MCF 10A (cell line): ENCODE results near the gene OLFM4. TPM values are rescaled to one million over a fixed set of nuclear protein-coding genes. Genes with fewer than 3 reads are reported as not detected.
A peak's percentile ranks its signal among the peaks of the same experiment; 100 is the strongest.

Experiments used
- BruUV-seq: library from RNA; stranded (reverse); fragments of 400-500 nt; replicated peaks from 2 replicates; lab custom pipeline; 2021; lab: Mats Ljungman, UMichigan
- CTCF ChIA-PET: fragments of 300-600 bp; sonication (Branson Sonifier 250); formaldehyde crosslinking; extraction: SDS; loops from one replicate; lab custom pipeline; 2021; ENCODE audit warnings: antibody characterized with exemption, inconsistent platforms; lab: Yijun Ruan, JAX
- POLR2A ChIA-PET: fragments of 300-600, 350-650 bp; sonication (Branson Sonifier 250); formaldehyde crosslinking; extraction: SDS; loops from one replicate; lab custom pipeline; 2020; ENCODE audit warnings: antibody characterized with exemption, inconsistent platforms; lab: Yijun Ruan, JAX
- DNase-seq: peaks from one replicate; pipeline ENCODE4 v3.0.0-alpha.2; 2018; ENCODE audit not compliant: unreplicated experiment
- H3K27ac Mint-ChIP-seq: one replicate; pipeline ENCODE4 v1.8.0; 2022; ENCODE audit warnings: mild to moderate bottlenecking, low read depth, mixed read lengths; ENCODE audit not compliant: unreplicated experiment
- H3K27me3 Mint-ChIP-seq: one replicate; pipeline ENCODE4 v1.8.0; 2022; ENCODE audit warnings: mixed read lengths; ENCODE audit not compliant: insufficient read depth, unreplicated experiment
- H3K36me3 Mint-ChIP-seq: one replicate; pipeline ENCODE4 v1.8.0; 2022; ENCODE audit warnings: mild to moderate bottlenecking, moderate library complexity, mixed read lengths; ENCODE audit not compliant: insufficient read depth, unreplicated experiment
- H3K4me1 Mint-ChIP-seq: one replicate; pipeline ENCODE4 v1.8.0; 2022; ENCODE audit warnings: mixed read lengths; ENCODE audit not compliant: insufficient read depth, unreplicated experiment
- H3K4me3 Mint-ChIP-seq: one replicate; pipeline ENCODE4 v1.8.0; 2022; ENCODE audit warnings: mild to moderate bottlenecking, moderate library complexity, mixed read lengths; ENCODE audit not compliant: unreplicated experiment
- H3K9me3 Mint-ChIP-seq: one replicate; pipeline ENCODE4 v1.8.0; 2022; ENCODE audit warnings: mixed read lengths; ENCODE audit not compliant: unreplicated experiment
- CTCF ChIP-seq: fragments of 200-600 bp; IDR thresholded peaks from one replicate; pipeline ENCODE4 v1.8.0; 2022; ENCODE audit warnings: antibody characterized with exemption, mild to moderate bottlenecking; ENCODE audit not compliant: unreplicated experiment
- intact Hi-C: fragments of 100-400 bp; cut with micrococcal nuclease; formaldehyde crosslinking; loops from 2 replicates; pipeline ENCODE4 v1.14.1; 2022
- total RNA-seq: library from RNA; stranded (reverse); gene quantifications from 2 replicates; pipeline ENCODE4 v1.2.3, GENCODE V29; 2022

Gene OLFM4
- total RNA-seq, 1 experiment from 2014 or later: not detected

GRCh38 chr13:53043398-53043797 lies 14.8 kb downstream of the OLFM4 start:
- DNase-seq: no peak
- BruUV-seq: no TSS peak
- ChIA-PET CTCF (no interaction called here), POLR2A (interaction anchor here (0.9 kb wide), 1 partner anchor 109 kb away, joined by 3 read pairs; no protein-coding TSS in a partner anchor)
- H3K27me3 Mint-ChIP-seq: peaks cover 70% of the 10 kb centered on the region
- peaks cover 7% of the 10 kb centered on the region for H3K4me1 Mint-ChIP-seq
- no peak for TF ChIP-seq CTCF
- no peaks in the 10 kb centered on the region for H3K9me3 Mint-ChIP-seq
- H3K36me3 Mint-ChIP-seq: no peaks in the 10 kb centered on the region
- intact Hi-C loops: no loop called here
- H3K27ac Mint-ChIP-seq: no peak overlapping the region
- H3K4me3 Mint-ChIP-seq: no peak overlapping the region

- intact Hi-C loops: no loop called here
- Mint-ChIP-seq H3K27ac (no peak overlapping the region), H3K27me3 (peaks cover 64% of the 10 kb centered on the region), H3K4me1 (peaks cover 7% of the 10 kb centered on the region), H3K4me3 (no peak overlapping the region), H3K9me3 (no peaks in the 10 kb centered on the region), H3K36me3 (no peaks in the 10 kb centered on the region)
- ChIA-PET CTCF (no interaction called here), POLR2A (interaction anchor here (0.6 kb wide), 1 partner anchor 8 kb away, joined by 4 read pairs; no protein-coding TSS in a partner anchor)
- no TSS peak for BruUV-seq
- peak; percentile 55 for DNase-seq
- no peak for TF ChIP-seq CTCF
These were observed 16.6 kb downstream of the OLFM4 start for GRCh38 chr13:53045189-53045588.

- BruUV-seq: no TSS peak
- intact Hi-C loops: no loop called here
- ChIA-PET POLR2A (interaction anchor here (0.6 kb wide), 1 partner anchor 17 kb away, joined by 4 read pairs; no protein-coding TSS in a partner anchor), CTCF (interaction anchor here (1.1 kb wide), 1 partner anchor 15 kb away, joined by 3 read pairs; no protein-coding TSS in a partner anchor)
- Mint-ChIP-seq H3K36me3 (no peaks in the 10 kb centered on the region), H3K4me3 (no peak overlapping the region), H3K27ac (no peak overlapping the region), H3K9me3 (no peaks in the 10 kb centered on the region), H3K4me1 (peaks cover 7% of the 10 kb centered on the region), H3K27me3 (peaks cover 34% of the 10 kb centered on the region)
- no peak for DNase-seq
- no peak for TF ChIP-seq CTCF
These were observed 20.3 kb downstream of the OLFM4 start for GRCh38 chr13:53048880-53049279.

- DNase-seq: no peak
These were observed 21.5 kb downstream of the OLFM4 start for GRCh38 chr13:53050151-53050550.

More at GRCh38 chr13:53050151-53050550, 21.5 kb downstream of the OLFM4 start:
- ChIA-PET CTCF (no interaction called here), POLR2A (no interaction called here)
- no peaks in the 10 kb centered on the region for H3K9me3 Mint-ChIP-seq
- peaks cover 26% of the 10 kb centered on the region for H3K27me3 Mint-ChIP-seq
- no peaks in the 10 kb centered on the region for H3K36me3 Mint-ChIP-seq
- no TSS peak for BruUV-seq
- no peak overlapping the region for H3K27ac Mint-ChIP-seq
- H3K4me1 Mint-ChIP-seq: peaks cover 7% of the 10 kb centered on the region
- H3K4me3 Mint-ChIP-seq: no peak overlapping the region
- intact Hi-C loops: no loop called here
- TF ChIP-seq CTCF: no peak
